ENCODE results near the gene PIKFYVE. TPM values are rescaled to one million over a fixed set of nuclear protein-coding genes. Genes with fewer than 3 reads are reported as not detected.

The PIKFYVE gene
- total RNA-seq, 2 experiments from 2014 or later: 29.7 to 50.0 TPM

DNA sequence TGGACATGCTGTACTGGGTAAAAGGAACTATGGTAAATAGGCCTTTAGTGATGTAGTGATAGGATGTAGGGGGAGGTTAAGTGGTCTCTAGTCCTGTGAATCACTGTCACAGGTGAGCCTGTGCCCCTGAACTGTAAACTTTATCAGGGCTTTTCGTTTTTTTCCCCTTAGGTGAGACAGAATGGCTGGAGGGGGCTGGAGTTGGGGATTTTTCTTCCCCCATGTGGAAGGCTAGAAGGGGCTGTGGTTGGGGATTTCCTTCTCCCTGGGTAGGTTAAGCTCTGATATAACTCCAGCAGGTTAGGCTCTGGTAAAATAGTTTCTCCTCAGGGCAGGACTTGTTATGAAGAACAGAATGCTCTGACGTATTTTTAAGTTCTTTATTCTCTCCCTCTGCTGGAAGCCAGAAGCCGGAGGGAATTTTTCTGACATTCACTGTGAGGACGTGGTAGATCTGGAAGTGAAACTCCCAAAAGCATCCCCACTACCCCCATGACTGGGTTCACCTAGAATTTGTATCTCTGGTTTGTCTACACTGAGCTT, 28.5 kb downstream of the PIKFYVE start:
- ChIA-PET POLR2A (no interaction called here), CTCF (ENCODE audit: unreplicated experiment) (no interaction called here)
- Histone ChIP-seq H3K4me3 (ENCODE audit: low read depth, low read length, poor library complexity, severe bottlenecking) (no peak overlapping the region), H3K79me2 (ENCODE audit: insufficient read depth, low read depth, low read length) (peaks cover 34% of the 10 kb centered on the region; the same call in 1 of the 2 replicates), H3K4me2 (ENCODE audit: low read length) (no peak overlapping the region), H3K4me1 (ENCODE audit: insufficient read depth, low read length, poor library complexity, severe bottlenecking) (no peaks in the 10 kb centered on the region), H4K20me1 (ENCODE audit: insufficient read depth, low read length) (no peaks in the 10 kb centered on the region), H3K9me2 (ENCODE audit: insufficient read depth, low read length) (no peaks in the 10 kb centered on the region), H3K9me3 (ENCODE audit: low read length) (peaks cover 7% of the 10 kb centered on the region; the same call in 1 of the 2 replicates), H3K36me3 (ENCODE audit: insufficient read depth, low read length) (peaks cover 94% of the 10 kb centered on the region), H3K27ac (ENCODE audit: low read depth, low read length, poor library complexity, severe bottlenecking) (no peak overlapping the region), H2AFZ (ENCODE audit: low read length) (no peak overlapping the region)
- no TSS peak for BruUV-seq (replicated peaks)
- TF ChIP-seq, protein P1, sequence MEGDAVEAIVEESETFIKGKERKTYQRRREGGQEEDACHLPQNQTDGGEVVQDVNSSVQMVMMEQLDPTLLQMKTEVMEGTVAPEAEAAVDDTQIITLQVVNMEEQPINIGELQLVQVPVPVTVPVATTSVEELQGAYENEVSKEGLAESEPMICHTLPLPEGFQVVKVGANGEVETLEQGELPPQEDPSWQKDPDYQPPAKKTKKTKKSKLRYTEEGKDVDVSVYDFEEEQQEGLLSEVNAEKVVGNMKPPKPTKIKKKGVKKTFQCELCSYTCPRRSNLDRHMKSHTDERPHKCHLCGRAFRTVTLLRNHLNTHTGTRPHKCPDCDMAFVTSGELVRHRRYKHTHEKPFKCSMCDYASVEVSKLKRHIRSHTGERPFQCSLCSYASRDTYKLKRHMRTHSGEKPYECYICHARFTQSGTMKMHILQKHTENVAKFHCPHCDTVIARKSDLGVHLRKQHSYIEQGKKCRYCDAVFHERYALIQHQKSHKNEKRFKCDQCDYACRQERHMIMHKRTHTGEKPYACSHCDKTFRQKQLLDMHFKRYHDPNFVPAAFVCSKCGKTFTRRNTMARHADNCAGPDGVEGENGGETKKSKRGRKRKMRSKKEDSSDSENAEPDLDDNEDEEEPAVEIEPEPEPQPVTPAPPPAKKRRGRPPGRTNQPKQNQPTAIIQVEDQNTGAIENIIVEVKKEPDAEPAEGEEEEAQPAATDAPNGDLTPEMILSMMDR (conservative IDR thresholded peaks at IDR 0.05; ENCODE audit: low read length): no peak
- TF ChIP-seq EZH2phosphoT487 (IDR thresholded peaks at IDR 0.05; ENCODE audit: borderline replicate concordance, low read depth, low read length): no peak
- intact Hi-C loops (cut with micrococcal nuclease; ENCODE audit: unreplicated experiment): no loop called here
- no peak for DNase-seq (ENCODE audit: low spot score)

DNA sequence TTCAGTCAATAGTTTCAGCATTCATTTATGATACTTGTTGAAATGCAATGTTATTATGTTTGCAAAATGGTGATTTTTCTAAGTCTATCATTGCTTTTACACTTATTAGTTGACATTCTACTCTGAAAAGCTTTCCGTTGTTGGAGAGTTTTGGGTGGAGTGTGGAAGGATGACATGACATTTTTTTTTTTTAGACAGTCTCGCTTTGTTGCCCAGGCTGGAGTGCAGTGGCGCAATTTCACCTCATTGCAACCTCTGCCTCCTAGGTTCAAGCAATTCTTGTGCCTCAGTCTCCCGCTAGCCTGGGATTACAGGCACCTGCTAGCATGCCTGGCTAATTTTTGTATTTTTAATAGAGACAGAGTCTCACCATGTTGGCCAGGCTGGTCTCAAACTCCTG, 29.8 kb downstream of the PIKFYVE start:
- ChIA-PET POLR2A (interaction anchor here (1.0 kb wide), 1 partner anchor 41 kb away, joined by 3 read pairs; no protein-coding TSS in a partner anchor), CTCF (ENCODE audit: unreplicated experiment) (no interaction called here)
- H3K36me3 ChIP-seq (ENCODE audit: insufficient read depth, low read length): peaks cover 94% of the 10 kb centered on the region
- no peak for DNase-seq (ENCODE audit: low spot score)
- H4K20me1 ChIP-seq (ENCODE audit: insufficient read depth, low read length): no peaks in the 10 kb centered on the region
- TF ChIP-seq, protein P1 (conservative IDR thresholded peaks at IDR 0.05; ENCODE audit: low read length): no peak
- TF ChIP-seq EZH2phosphoT487 (IDR thresholded peaks at IDR 0.05; ENCODE audit: borderline replicate concordance, low read depth, low read length): no peak
- H3K9me2 ChIP-seq (ENCODE audit: insufficient read depth, low read length): no peaks in the 10 kb centered on the region
- H3K4me1 ChIP-seq (ENCODE audit: insufficient read depth, low read length, poor library complexity, severe bottlenecking): no peaks in the 10 kb centered on the region
- H3K9me3 ChIP-seq (ENCODE audit: low read length): no peaks in the 10 kb centered on the region
- intact Hi-C loops (cut with micrococcal nuclease; ENCODE audit: unreplicated experiment): no loop called here
- H3K27ac ChIP-seq (ENCODE audit: low read depth, low read length, poor library complexity, severe bottlenecking): no peak overlapping the region
- H2AFZ ChIP-seq (ENCODE audit: low read length): no peak overlapping the region
- peaks cover 34% of the 10 kb centered on the region; the same call in 1 of the 2 replicates for H3K79me2 ChIP-seq (ENCODE audit: insufficient read depth, low read depth, low read length)
- BruUV-seq (replicated peaks): no TSS peak
- no peak overlapping the region for H3K4me3 ChIP-seq (ENCODE audit: low read depth, low read length, poor library complexity, severe bottlenecking)
- no peak overlapping the region for H3K4me2 ChIP-seq (ENCODE audit: low read length)

DNA sequence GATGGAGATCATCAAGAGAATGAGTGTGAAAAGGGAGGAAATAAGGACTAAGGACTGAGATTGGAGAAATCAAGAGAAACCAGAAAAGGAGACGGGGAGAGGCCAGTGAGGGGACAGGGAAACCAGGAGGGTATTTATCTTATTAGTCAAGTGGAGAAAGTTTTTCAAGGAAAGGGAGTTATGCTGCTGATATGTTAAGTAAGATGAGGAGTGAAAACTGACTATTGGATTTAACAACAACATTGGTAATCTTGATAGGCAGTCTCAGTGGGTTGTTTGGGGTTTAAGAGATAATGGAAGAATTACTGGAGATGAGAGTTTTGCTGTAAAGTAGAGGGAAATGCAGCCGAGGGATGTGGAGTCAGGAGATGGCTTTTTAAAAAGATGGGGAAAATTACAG, 30.6 kb downstream of the PIKFYVE start:
- Histone ChIP-seq H4K20me1 (ENCODE audit: insufficient read depth, low read length) (no peaks in the 10 kb centered on the region), H3K4me3 (ENCODE audit: low read depth, low read length, poor library complexity, severe bottlenecking) (no peak overlapping the region), H3K9me3 (ENCODE audit: low read length) (no peaks in the 10 kb centered on the region), H3K9me2 (ENCODE audit: insufficient read depth, low read length) (no peaks in the 10 kb centered on the region), H3K4me2 (ENCODE audit: low read length) (no peak overlapping the region), H3K36me3 (ENCODE audit: insufficient read depth, low read length) (peaks cover 94% of the 10 kb centered on the region), H3K4me1 (ENCODE audit: insufficient read depth, low read length, poor library complexity, severe bottlenecking) (no peaks in the 10 kb centered on the region), H3K27ac (ENCODE audit: low read depth, low read length, poor library complexity, severe bottlenecking) (no peak overlapping the region), H2AFZ (ENCODE audit: low read length) (no peak overlapping the region), H3K79me2 (ENCODE audit: insufficient read depth, low read depth, low read length) (peaks cover 28% of the 10 kb centered on the region; the same call in 1 of the 2 replicates)
- TF ChIP-seq EZH2phosphoT487 (IDR thresholded peaks at IDR 0.05; ENCODE audit: borderline replicate concordance, low read depth, low read length): no peak
- TF ChIP-seq, protein P1 (conservative IDR thresholded peaks at IDR 0.05; ENCODE audit: low read length): no peak
- ChIA-PET POLR2A (no interaction called here), CTCF (ENCODE audit: unreplicated experiment) (no interaction called here)
- no peak for DNase-seq (ENCODE audit: low spot score)
- intact Hi-C loops (cut with micrococcal nuclease; ENCODE audit: unreplicated experiment): no loop called here
- no TSS peak for BruUV-seq (replicated peaks)

Measured in OCI-LY7 (cell line).